ENCODE measurements around the gene NOX3.

DNA sequence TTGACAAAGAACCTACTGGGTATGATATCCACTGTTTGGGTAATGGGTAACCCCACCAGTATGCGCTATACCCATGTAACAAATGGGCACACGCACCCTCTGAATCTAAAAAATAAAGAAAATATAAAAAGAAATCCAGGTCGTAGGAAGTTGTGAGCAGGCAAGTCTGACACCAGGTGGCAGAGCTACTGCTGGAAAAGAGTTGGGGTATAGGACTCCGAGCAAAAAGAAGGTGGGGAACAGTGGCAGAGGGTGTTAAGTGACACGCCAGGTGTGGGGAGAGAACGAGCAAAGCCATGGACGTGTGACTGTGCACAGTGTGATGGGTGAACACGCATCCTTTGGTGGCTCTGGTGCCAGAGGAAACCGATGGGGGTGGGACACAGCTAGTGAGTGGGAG lies 46.7 kb downstream of the NOX3 start:
- TF ChIP-seq POLR2A (IDR thresholded peaks at IDR 0.05; ENCODE audit: low read depth, low read length) (no peak), POLR2AphosphoS5 (IDR thresholded peaks at IDR 0.05; ENCODE audit: low read depth, low read length) (no peak), SPI1 (IDR thresholded peaks at IDR 0.05; ENCODE audit: low read depth, low read length) (no peak), PAX5 (IDR thresholded peaks at IDR 0.05; ENCODE audit: insufficient read depth, low read length, severe bottlenecking) (no peak), TAF1 (IDR thresholded peaks at IDR 0.05; ENCODE audit: low read depth, low read length) (no peak)

All from GM12891 (cell line).